HG03108 (cell line): ENCODE data around the gene SLC28A1.

Experiments
- ATAC-seq: cut with Tn5 transposase; IDR thresholded peaks from one replicate; pipeline ENCODE4 v1.9.1; 2021; ENCODE audit warnings: moderate library complexity; ENCODE audit not compliant: unreplicated experiment

The SLC28A1 gene

DNA sequence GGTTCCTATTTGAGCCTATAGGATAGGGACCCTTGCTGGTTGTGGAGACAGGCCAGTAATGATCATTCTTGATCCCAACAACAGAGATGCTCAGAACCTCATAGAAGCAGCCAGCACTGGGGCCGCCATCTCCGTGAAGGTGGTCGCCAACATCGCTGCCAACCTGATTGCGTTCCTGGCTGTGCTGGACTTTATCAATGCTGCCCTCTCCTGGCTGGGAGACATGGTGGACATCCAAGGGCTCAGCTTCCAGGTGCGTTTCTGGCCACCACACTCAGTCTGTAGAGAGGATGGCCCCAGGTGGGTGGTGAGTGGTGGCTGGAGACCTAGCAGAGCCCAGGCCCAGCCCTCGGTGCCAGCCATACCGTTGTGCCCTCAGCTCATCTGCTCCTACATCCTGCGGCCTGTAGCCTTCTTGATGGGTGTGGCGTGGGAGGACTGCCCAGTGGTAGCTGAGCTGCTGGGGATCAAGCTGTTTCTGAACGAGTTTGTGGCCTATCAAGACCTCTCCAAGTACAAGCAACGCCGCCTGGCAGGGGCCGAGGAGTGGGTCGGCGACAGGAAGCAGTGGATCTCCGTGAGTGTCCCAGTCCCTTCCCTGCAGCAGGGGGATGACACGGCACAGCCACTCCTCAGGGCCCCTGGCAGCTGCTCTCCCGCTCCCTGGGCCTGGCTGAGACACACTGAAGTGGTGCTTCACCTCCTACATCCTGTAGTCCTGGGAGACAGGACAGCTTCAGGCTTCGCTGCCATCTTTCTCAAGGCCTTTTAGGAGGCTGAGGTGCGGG lies 50.7 kb downstream of the SLC28A1 start:
- ATAC-seq, result no peak

DNA sequence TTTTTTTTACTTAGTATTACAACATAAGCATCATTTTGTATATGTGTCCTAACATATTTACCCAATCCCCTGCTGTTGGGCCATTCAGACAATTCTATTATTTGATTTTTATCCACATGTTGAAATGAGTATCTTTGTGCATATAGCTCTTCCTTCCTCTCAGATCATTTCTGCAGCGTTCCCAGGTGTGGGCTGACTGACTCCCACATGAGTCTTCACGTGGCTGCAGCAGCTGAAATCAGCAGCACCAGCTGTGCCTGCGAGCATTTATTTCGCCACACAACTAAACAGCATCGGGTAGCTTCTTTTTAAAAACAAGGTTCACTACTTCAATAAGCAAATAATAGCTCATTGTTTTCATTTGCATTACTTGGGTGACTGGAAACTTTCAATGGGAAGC lies 52.7 kb downstream of the SLC28A1 start:
- ATAC-seq, result no peak

DNA sequence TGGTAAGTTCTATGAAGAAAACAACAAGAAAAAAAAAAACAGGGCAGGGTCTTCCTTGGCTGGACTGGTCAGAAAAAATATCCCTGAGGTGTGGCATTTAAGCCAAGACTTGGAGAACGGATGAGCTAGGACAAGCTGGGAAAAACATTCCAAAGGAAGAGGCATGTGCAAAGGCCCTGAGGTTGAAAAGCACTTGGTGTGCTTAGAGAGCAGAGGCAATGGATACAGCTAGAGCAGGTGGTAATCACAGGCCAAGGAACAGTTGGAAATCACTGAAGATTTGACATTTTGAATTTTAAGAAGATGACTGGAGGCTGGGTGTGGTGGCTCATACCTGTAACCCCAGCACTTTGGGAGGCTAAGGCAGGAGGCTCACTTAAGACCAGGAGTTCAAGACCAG lies 54.3 kb downstream of the SLC28A1 start:
- ATAC-seq, result no peak

DNA sequence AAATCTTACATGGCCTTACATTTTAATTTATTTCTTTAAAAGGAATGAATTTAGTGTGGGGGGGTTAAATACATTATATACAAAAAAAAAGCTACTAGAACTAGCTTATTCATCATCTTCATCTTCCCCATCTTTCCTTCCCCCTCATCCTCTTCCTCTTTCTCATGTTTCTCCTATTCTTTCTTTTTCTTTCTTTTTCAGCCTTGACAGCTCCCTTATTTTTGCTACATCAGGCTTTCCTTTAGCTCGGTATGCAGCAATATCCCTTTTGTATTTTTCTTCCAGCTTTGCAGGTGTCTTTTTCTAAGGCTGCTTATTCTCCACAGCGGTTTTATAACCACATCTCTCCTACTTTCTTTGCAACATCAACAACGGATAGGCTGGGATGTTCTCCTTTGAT lies 55.9 kb downstream of the SLC28A1 start:
- ATAC-seq, result no peak

DNA sequence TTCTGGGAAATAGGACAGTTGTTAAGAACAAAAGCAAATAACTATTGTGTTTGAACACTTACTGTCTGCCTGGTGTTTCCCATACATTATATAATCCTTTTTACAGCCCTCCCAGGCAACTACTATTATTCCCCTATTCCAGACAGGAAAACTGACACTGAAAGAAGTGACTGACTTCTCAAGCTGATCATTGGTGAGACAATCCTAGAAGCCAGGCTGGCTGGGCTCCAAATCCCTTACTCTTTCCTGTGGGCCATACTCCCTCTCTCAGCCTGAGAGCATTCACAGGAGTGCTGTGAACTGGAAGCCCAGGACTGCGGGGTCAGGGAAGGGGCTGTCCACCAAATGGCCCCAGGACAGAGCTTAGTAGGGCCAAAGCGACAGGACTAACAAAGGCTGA lies 58.0 kb downstream of the SLC28A1 start:
- no peak for ATAC-seq

DNA sequence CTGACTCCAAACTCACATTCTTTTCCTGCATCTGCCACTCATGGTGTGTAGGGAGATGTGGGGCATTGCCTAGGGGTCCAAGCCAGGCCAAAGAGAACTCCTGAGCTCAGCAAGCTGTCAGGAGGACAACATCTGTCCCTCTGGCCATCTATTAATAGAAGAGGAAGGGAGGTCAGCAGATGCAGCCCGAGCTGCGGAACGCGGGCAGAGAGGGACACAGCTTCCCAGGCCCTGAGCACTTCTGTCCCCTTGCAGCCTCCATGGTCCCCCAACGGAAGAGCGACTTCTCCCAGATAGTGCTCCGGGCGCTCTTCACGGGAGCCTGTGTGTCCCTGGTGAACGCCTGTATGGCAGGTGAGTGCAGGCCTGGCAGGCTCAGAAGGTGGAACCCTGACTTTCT lies 59.8 kb downstream of the SLC28A1 start:
- no peak for ATAC-seq

DNA sequence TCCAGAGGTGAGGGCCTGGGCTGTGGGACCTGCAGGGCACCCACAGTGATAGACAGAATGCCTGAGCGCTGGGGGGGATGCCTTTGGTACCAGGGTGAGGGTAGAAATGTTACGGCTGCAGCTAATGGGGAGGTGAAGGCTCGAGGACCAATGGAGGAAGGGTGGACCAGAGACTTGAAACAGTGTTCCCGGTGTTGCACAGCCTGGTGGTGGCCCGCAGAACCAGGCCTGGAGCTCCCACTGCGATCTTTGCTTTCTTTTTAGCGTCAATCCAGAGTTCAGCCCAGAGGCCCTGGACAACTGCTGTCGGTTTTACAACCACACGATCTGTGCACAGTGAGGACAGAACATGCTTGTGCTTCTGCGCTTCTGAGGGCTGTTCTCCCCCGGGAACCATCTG lies 60.4 kb downstream of the SLC28A1 start:
- ATAC-seq, result no peak

DNA sequence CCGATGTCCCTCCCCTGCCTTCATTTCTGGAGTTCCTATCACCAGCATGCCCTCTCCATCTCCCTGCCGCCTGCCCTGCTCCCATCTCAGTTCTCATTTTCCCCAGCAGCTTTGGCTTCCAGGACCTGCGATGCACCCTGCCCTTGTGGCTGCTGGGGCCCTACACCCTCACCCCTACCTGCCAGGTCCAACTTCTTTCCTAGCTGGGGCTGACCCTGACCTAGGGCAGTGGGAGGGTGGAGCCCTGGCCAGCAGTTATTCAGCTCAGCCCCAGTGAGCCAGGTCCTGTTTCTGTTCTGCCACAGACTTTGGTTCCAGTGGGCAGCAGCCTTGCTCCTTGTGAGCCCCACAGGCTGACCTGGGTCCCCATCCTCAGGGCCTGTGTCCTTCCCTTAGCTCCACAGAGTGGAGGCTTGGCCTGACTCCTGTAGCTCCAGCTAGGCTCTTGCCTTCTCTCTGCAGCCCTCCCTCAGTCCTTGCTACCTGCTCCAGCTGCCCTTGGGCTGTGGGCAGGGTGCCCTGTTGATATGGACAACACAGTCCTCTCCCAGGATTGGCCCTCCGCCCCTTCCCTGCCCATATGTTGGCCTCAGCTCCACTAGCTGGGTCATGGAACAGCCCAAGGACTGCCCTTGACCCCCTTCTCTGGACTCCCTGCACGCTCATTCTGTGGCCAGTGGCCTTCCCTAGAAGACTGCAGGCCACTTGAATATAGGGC lies 62.5 kb downstream of the SLC28A1 start:
- ATAC-seq, result no peak

DNA sequence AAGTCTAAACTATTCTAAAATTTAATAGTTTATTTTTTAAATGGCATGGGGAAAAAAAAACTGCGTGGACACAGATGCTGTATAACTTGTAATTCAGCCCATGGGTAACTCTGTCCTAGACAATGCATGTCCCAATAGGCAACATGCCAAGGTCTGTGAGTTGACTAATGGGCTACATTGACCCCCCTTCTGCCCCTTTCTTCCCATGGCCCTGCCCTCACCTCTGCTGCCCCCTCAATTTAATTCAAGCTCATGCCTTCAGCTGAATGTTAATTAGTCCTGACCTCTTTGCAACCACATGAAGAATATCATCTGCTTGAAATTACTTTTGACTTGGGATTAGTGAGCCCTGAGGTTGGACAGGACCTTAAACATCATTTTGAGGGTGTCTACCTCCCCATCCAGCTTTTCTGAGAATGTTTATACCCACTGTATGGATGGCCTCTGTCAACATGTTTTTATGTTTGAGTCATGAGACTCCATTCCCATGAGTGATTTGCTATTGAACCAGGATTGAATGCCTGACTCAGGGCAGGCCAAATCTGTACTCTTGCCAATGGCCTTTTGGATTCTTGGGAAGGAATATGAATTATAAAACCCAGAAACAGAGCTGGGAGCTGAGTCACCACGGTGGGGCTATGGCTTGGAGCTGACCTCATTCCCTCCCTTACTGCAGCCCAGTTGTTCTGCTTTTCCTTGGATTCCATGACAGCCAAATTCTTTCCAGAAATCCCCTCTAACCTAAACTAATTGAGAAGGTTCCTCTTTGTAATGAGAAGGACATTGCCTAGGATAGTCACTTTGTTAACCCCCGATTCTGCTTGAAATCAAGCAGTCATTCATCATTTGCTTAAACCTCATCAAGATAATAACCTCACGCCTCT lies 63.7 kb downstream of the SLC28A1 start:
- ATAC-seq, result no peak

DNA sequence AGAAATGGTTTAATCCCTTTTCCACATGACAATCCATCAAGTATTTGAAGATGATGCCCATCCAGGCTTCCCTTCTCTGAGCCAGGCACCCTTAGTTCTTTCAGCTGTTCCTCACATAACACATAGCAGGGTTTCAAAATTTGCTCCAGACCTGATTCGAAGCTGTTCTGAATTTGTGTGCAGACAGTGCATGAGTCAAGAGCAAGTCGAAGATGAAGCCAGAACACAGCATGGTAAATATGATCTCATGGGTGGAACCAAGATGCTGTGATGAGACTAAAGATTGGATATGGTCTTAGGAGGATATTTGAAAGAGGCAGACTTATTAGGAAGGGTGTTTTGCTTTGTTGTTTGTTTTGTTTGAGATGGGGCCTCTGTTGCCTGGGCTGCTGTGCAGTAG lies 64.6 kb downstream of the SLC28A1 start:
- no peak for ATAC-seq

DNA sequence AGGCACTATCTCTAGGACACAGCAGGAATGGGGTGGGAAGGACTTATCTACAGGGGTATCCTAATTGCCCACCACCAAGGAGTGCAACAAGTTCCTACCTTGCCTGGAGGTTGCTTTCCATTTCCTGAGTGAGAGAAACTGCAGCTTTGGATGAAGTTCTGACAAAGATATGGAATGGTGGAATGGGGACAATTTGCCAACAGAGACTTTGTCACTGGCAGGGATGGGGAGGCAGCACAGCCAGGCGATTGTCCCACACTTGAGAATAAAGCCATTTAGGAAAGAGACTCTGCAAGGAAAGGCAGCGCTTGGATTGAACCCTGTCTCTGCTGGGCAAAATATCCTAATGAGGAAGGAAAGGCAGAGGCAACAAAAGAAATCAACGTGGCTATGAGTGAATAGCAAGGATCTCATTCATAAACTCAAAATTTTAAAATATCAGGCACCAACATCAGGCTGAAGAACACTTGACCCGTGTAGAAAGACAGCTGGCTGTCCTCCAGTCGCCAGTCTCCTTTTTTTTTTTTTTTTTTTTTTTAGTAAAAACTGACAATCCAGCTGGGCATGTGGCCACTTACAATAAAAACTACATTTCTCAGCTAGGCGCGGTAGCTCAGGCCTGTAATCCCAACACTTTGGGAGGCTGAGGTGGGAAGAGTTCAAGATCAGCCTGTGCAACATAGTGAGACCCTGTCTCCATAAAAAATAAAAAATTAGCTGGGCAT lies 65.5 kb downstream of the SLC28A1 start:
- no peak for ATAC-seq

DNA sequence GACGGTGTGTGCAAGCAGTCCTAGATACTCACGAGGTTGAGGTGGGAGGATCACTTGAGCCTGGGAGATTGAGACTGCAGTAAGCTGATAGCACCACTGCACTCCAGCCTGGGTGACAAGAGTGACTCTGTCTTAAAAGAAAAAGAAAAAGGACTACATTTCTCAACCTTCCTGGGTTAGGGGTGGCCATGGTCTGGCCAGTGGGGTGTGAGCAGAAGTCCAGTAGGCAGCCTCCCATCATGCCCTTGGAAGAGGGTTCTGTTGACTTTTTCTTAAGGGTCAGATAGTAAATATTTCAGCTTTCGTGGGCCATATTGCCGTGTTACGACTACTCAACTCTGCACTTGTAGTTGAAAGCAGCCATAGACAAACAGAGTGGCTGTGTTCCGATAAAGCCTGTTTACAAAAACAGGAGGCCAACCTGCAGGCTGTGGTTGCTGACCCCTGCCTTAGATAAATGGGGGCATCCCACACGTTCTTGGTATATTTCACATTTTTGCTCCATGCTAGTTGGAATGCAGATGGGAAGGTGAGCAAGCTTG lies 66.2 kb downstream of the SLC28A1 start:
- ATAC-seq, result no peak

DNA sequence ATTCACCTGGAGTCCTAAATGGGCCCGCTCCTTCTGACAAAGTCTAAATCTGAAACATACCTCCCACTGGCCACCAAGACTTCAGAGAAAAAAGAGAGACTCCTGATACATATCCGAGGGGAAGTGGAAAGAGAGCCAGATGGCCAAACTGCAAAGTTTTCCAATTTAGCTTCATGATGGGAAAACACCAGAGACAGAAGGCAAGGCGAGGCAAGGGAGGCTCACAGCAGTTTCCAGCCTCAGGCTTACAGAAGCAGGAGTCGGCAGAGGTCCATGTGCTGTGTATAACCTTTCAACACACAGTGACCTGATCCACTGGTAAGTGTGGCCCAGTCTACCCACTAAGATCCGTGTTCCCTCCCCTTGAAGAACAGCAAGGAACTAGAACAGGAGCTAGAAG lies 67.3 kb downstream of the SLC28A1 start:
- no peak for ATAC-seq

DNA sequence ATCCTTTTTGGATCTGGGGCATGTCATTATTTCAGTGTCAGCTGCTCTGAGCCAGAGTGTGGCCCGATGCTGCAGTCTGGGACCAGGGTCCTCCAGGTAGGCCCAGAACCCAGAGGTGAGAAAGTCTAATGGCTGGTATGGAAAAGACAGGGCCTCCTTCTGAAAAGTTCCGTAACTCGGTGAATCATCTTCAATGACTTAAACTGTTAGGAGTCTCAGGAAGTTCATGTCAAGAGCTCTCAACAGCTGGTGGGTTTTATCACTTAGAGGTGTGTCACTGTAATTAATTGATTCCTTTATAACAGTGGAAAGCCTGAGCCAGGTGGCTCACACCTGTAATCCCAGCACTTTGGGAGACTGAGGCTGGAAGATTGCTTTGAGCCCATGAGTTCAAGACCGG lies 68.7 kb downstream of the SLC28A1 start:
- ATAC-seq, result no peak

DNA sequence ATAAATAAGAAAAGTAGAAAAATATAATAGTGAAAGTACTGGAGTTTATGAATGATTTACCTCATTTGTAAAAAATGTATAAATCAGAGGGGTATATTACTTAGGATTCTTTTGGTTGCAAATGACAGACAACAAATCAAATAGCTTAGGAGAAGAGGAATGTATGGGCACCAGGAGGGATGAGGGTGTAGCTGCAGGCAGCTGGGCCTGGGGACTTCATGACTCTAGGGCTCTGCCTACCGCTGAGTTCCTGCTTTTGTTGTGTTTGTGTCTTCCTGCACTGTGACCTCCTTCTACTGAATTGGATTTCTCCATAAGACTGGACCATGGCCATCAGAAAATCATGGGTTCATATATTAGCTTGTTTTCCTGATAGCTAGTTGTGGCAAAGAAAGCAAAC lies 69.3 kb downstream of the SLC28A1 start:
- ATAC-seq, result no peak

DNA sequence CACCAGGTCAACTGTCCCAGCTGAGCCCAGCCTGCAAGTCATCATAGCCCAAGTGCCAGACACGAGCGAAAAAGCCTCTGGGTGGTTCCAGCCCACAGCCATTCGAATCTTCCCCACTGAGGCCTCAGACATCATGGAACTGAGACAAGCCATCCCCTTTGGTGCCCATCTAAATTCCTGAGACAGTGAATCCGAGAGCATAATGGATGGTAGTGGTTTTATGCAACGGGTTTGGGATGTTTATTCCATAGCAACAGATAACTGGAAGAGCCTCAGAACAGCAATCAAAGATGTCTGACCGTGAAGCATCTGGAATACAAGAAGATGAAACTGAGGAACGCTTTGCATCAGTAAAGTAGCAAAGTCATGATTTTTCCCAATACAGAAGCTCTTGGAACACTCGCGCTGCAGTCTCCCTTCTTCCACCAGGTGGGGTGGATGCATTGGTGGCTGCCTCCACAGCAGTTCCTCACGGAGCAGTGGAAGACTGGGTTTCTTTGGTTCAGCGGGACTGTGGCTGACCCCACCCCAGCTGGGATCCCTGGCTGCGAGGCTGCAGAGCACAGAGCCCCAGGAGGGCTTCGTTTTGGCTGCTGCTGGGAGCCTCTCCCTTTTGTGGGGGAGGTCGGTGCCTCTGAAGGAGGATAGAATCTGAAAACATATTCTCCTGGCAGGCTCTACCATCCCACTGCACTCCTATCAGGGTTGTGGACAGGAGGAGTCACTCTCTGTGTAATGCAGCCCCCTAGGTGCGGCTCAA lies 70.8 kb downstream of the SLC28A1 start:
- no peak for ATAC-seq

DNA sequence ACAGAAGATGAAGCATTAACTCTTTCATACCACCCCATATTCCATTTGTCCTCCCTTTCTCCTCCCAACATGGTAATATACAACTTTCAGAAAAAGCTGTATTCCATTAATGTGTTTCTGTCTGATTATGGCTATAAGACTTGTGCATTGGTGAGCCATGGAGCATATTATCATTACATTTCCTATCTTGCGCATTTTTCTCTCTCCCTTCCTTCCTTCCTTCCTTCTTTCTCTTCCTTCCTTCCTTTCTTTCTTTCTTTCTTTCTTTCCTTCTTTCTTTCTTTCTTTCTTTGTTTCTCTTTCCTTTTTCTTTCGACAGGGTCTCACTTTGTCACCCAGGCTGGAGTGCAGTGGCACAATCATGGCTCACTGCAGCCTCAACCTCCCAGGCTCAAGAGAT lies 71.7 kb downstream of the SLC28A1 start:
- no peak for ATAC-seq

DNA sequence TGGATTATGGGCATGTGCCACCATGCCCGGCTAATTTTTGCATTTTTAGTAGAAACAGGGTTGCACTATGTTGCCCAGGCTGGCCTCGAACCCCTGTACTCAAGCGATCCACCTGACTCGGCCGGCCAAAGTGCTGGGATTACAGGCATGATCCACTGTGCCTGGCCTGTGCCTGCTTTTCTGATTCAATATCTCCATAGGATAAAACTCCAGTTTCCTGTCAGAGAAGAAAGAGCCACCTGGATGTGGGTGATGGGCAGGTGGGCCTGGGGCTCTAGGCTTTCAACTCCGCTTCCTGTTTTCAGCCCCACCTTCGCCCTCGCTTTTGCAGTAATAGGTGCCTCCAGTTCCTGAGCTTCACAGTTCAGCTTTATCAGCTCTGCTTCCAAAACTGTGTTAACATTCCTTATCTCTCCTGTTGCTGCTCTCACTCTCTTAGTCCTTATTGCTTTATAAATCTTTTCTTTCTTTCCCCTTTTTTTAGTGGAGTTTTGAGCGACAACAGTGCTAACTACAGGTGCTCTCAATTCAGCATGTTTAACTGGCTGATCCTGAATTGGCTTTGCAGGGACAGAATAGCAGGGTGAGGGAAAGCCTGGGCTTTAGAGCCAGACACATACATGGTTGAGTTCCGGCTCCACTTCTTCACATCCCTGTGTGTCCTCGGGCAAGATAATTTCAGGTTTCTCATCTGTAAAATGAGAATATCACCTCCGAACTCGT lies 76.1 kb downstream of the SLC28A1 start:
- ATAC-seq, result no peak

DNA sequence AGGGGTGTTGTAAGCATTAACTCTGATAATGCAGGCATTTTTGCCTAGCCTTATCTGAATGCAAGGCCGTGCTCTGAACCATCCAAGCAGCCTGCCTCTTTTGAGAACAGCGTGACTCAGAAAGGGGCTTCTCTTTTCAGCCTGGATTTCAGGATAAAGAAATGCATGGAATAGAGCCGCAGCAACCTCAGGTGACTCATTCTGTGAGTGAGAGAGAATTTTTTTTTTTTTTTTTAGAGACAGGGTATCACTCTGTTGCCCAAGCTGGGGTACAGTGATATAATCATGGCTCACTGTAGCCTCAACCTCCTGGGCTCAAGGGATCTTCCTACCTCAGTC lies 76.6 kb downstream of the SLC28A1 start:
- no peak for ATAC-seq
